HEK293 (cell line): ENCODE results near the gene ADAMTS12.

ENCODE experiments used
- CTCF ChIA-PET: fragments of 350-600 bp; formaldehyde crosslinking; extraction: SDS; loops from one replicate; lab custom pipeline; 2021; ENCODE audit warnings: antibody characterized with exemption; lab: Yijun Ruan, JAX
- POLR2A ChIA-PET: fragments of 300-600 bp; formaldehyde crosslinking; extraction: SDS; loops from one replicate; lab custom pipeline; 2020; ENCODE audit warnings: antibody characterized with exemption, inconsistent platforms; lab: Yijun Ruan, JAX
- H3K27ac ChIP-seq: fragments of 200-500 bp; sonication (Bioruptor generic); 2 replicates; pipeline ENCODE4 v1.5.1; 2014; ENCODE audit warnings: low read depth, low read length, control low read depth, inconsistent platforms; ENCODE audit errors: extremely low read depth
- H3K36me3 ChIP-seq, 2 experiments: fragments of 200-500 bp in 1 of 2; sonication (Bioruptor generic) in 1 of 2; 1 replicate in 1 of 2; 2 replicates in 1 of 2; pipeline ENCODE4 v1.5.1; 2014 to 2017; ENCODE audit warnings: inconsistent platforms in 2 of 2, low read length in 2 of 2; ENCODE audit not compliant: control insufficient read depth in 2 of 2, insufficient read depth in 1 of 2
- H3K4me1 ChIP-seq: fragments of 200-500 bp; sonication (Bioruptor generic); 2 replicates; pipeline ENCODE4 v1.5.1; 2014; ENCODE audit warnings: mild to moderate bottlenecking, low read length, inconsistent platforms; ENCODE audit not compliant: control insufficient read depth, insufficient read depth
- H3K4me3 ChIP-seq: 2 replicates; pipeline ENCODE4 v1.5.1; 2011; ENCODE audit warnings: low read depth, mild to moderate bottlenecking, control low read depth, low read length, moderate library complexity
- H3K9me3 ChIP-seq: fragments of 200-500 bp; sonication (Bioruptor generic); 2 replicates; pipeline ENCODE4 v1.5.1; 2014; ENCODE audit warnings: low read depth, low read length, inconsistent platforms; ENCODE audit not compliant: control insufficient read depth, insufficient read depth
- GFI1B ChIP-seq: fragments of 450-650 bp; formaldehyde crosslinking; IDR thresholded peaks from 2 replicates; pipeline ENCODE4 v1.5.1; 2016; ENCODE audit warnings: missing biosample characterization, missing genetic modification characterization
- KLF1 ChIP-seq: fragments of 450-650 bp; formaldehyde crosslinking; IDR thresholded peaks from 2 replicates; pipeline ENCODE4 v1.5.1; 2016; ENCODE audit warnings: missing biosample characterization, missing genetic modification characterization
- KLF7 ChIP-seq: fragments of 450-650 bp; formaldehyde crosslinking; IDR thresholded peaks from 2 replicates; pipeline ENCODE4 v1.5.1; 2016; ENCODE audit warnings: missing biosample characterization, missing genetic modification characterization, borderline replicate concordance
- SP7 ChIP-seq: fragments of 450-650 bp; formaldehyde crosslinking; IDR thresholded peaks from 2 replicates; pipeline ENCODE4 v1.5.1; 2016; ENCODE audit warnings: missing biosample characterization, missing genetic modification characterization
- ZNF121 ChIP-seq: fragments of 450-650 bp; formaldehyde crosslinking; IDR thresholded peaks from 2 replicates; pipeline ENCODE4 v1.5.1; 2016; ENCODE audit warnings: missing biosample characterization, missing genetic modification characterization
- ZNF146 ChIP-seq: fragments of 450-650 bp; formaldehyde crosslinking; IDR thresholded peaks from 2 replicates; pipeline ENCODE4 v1.5.1; 2016; ENCODE audit warnings: missing biosample characterization, missing genetic modification characterization
- ZNF324 ChIP-seq: fragments of 450-650 bp; formaldehyde crosslinking; IDR thresholded peaks from 2 replicates; pipeline ENCODE4 v1.5.1; 2016; ENCODE audit warnings: missing biosample characterization, missing genetic modification characterization
- ZNF341 ChIP-seq: fragments of 450-650 bp; formaldehyde crosslinking; IDR thresholded peaks from 2 replicates; pipeline ENCODE4; 2016; ENCODE audit warnings: low read depth, missing biosample characterization, missing genetic modification characterization
- ZNF544 ChIP-seq: fragments of 450-650 bp; formaldehyde crosslinking; IDR thresholded peaks from 2 replicates; pipeline ENCODE4 v1.5.0; 2017; ENCODE audit warnings: missing biosample characterization, missing genetic modification characterization
- ZNF549 ChIP-seq: fragments of 450-650 bp; IDR thresholded peaks from 2 replicates; pipeline ENCODE4 v1.5.1; 2018; ENCODE audit warnings: missing biosample characterization, missing genetic modification characterization, mild to moderate bottlenecking, inconsistent platforms, moderate library complexity
- ZNF701 ChIP-seq: fragments of 450-650 bp; formaldehyde crosslinking; IDR thresholded peaks from 2 replicates; pipeline ENCODE4 v1.5.1; 2016; ENCODE audit warnings: missing biosample characterization, missing genetic modification characterization
- ZNF768 ChIP-seq: fragments of 450-650 bp; formaldehyde crosslinking; IDR thresholded peaks from 2 replicates; pipeline ENCODE4 v1.5.1; 2018; ENCODE audit warnings: missing biosample characterization, mild to moderate bottlenecking, missing genetic modification characterization
- TF ChIP-seq, protein P1 (sequence below): fragments of 450-650 bp; formaldehyde crosslinking; IDR thresholded peaks from 2 replicates; pipeline ENCODE4 v1.5.1; 2016; ENCODE audit warnings: missing biosample characterization, missing genetic modification characterization, borderline replicate concordance
- TF ChIP-seq, protein P2 (sequence below): fragments of 450-650 bp; formaldehyde crosslinking; IDR thresholded peaks from 2 replicates; pipeline ENCODE4 v1.5.1; 2016; ENCODE audit warnings: missing biosample characterization, missing genetic modification characterization, low read depth
- TF ChIP-seq, protein P3 (sequence below): fragments of 450-650 bp; formaldehyde crosslinking; IDR thresholded peaks from 2 replicates; pipeline ENCODE4 v1.5.1; 2016; ENCODE audit warnings: missing biosample characterization, missing genetic modification characterization
- TF ChIP-seq, protein P4 (sequence below): fragments of 450-650 bp; formaldehyde crosslinking; IDR thresholded peaks from 2 replicates; pipeline ENCODE4 v1.5.1; 2016; ENCODE audit warnings: missing biosample characterization, missing genetic modification characterization
- TF ChIP-seq, protein P5 (sequence below): fragments of 450-650 bp; formaldehyde crosslinking; IDR thresholded peaks from 2 replicates; pipeline ENCODE4 v1.5.1; 2017; ENCODE audit warnings: missing biosample characterization, missing genetic modification characterization
- TF ChIP-seq, protein P6 (sequence below): fragments of 450-650 bp; formaldehyde crosslinking; IDR thresholded peaks from 2 replicates; pipeline ENCODE4 v1.5.1; 2016; ENCODE audit warnings: missing biosample characterization, missing genetic modification characterization
- TF ChIP-seq, protein P7 (sequence below): fragments of 450-650 bp; formaldehyde crosslinking; conservative IDR thresholded peaks from 2 replicates; pipeline ENCODE4 v1.5.1; 2016; ENCODE audit warnings: low read depth, missing biosample characterization, missing genetic modification characterization

ADAMTS12 gene

DNA sequence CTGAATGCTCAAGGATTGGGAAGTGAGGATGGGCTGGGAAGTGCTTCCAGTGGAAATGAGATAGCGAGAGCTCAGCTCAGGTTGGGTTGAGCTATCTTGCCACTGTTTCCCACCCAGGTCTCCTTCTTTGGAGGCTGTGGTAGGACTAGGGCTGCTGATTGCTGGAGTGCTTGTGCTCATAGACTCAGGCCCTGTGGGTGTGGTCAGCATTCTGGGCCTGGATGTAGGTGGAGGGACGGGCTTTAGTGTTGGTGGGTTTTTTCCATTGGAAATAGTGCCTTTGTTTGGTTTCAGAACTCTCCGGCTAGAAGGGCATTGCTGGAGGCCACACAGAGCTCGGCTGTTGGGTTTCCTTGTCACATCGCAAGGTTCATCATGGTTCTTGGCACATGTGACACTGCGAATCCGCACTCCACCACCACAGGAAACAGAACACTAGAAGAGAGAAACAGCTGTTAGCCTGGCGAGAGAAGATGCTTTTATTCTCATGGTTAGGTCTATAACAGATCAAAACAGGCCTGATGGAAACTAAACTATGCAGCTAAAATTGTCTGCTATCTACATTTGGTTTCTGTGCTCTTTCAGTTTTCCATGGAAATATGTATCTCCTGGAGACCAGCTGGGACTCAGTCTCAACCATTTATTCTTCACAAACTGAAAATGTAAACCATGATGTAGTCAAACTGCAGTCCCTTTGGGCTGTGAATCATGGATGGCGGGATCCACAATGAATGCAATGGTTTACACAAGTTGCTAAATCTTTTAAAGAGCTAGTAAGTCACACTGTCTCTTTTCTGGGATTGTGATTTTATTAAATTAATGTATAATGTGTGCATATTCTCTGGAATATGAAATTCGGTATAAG is 314.8 kb downstream of the ADAMTS12 start (continued):
- TF ChIP-seq, protein P1, sequence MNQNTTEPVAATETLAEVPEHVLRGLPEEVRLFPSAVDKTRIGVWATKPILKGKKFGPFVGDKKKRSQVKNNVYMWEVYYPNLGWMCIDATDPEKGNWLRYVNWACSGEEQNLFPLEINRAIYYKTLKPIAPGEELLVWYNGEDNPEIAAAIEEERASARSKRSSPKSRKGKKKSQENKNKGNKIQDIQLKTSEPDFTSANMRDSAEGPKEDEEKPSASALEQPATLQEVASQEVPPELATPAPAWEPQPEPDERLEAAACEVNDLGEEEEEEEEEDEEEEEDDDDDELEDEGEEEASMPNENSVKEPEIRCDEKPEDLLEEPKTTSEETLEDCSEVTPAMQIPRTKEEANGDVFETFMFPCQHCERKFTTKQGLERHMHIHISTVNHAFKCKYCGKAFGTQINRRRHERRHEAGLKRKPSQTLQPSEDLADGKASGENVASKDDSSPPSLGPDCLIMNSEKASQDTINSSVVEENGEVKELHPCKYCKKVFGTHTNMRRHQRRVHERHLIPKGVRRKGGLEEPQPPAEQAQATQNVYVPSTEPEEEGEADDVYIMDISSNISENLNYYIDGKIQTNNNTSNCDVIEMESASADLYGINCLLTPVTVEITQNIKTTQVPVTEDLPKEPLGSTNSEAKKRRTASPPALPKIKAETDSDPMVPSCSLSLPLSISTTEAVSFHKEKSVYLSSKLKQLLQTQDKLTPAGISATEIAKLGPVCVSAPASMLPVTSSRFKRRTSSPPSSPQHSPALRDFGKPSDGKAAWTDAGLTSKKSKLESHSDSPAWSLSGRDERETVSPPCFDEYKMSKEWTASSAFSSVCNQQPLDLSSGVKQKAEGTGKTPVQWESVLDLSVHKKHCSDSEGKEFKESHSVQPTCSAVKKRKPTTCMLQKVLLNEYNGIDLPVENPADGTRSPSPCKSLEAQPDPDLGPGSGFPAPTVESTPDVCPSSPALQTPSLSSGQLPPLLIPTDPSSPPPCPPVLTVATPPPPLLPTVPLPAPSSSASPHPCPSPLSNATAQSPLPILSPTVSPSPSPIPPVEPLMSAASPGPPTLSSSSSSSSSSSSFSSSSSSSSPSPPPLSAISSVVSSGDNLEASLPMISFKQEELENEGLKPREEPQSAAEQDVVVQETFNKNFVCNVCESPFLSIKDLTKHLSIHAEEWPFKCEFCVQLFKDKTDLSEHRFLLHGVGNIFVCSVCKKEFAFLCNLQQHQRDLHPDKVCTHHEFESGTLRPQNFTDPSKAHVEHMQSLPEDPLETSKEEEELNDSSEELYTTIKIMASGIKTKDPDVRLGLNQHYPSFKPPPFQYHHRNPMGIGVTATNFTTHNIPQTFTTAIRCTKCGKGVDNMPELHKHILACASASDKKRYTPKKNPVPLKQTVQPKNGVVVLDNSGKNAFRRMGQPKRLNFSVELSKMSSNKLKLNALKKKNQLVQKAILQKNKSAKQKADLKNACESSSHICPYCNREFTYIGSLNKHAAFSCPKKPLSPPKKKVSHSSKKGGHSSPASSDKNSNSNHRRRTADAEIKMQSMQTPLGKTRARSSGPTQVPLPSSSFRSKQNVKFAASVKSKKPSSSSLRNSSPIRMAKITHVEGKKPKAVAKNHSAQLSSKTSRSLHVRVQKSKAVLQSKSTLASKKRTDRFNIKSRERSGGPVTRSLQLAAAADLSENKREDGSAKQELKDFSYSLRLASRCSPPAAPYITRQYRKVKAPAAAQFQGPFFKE (tag by site-specific recombination) = no peak
- TF ChIP-seq, protein P2, sequence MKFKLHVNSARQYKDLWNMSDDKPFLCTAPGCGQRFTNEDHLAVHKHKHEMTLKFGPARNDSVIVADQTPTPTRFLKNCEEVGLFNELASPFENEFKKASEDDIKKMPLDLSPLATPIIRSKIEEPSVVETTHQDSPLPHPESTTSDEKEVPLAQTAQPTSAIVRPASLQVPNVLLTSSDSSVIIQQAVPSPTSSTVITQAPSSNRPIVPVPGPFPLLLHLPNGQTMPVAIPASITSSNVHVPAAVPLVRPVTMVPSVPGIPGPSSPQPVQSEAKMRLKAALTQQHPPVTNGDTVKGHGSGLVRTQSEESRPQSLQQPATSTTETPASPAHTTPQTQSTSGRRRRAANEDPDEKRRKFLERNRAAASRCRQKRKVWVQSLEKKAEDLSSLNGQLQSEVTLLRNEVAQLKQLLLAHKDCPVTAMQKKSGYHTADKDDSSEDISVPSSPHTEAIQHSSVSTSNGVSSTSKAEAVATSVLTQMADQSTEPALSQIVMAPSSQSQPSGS (tag by site-specific recombination) = no peak
- TF ChIP-seq KLF1 (tag by site-specific recombination) (no peak), ZNF544 (no peak)
- TF ChIP-seq, protein P3, sequence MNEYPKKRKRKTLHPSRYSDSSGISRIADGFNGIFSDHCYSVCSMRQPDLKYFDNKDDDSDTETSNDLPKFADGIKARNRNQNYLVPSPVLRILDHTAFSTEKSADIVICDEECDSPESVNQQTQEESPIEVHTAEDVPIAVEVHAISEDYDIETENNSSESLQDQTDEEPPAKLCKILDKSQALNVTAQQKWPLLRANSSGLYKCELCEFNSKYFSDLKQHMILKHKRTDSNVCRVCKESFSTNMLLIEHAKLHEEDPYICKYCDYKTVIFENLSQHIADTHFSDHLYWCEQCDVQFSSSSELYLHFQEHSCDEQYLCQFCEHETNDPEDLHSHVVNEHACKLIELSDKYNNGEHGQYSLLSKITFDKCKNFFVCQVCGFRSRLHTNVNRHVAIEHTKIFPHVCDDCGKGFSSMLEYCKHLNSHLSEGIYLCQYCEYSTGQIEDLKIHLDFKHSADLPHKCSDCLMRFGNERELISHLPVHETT = no peak

DNA sequence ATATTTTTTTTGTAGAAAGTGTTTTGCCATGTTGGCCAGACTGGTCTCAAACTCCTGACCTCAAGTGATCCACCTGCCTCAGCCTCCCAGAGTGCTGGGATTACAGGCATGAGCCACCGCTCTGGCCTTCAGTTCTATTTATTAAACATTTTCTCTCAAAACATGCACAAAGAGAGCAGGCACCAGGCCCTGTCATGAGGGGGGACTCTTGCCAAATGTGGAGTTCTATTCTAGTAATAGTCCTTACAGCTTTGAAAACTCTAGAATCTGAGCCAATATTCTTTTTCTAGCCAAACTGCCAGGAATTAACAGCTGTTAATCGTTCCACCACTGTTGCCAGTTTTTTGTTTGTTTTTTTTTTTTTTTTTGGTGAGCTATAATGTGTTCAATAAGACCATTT is 326.5 kb downstream of the ADAMTS12 start:
- H3K36me3 ChIP-seq = no peaks in the 10 kb centered on the region
- CTCF ChIA-PET = no interaction called here
- no peaks in the 10 kb centered on the region for H3K9me3 ChIP-seq
- H3K4me3 ChIP-seq = no peak overlapping the region
- H3K27ac ChIP-seq = no peak overlapping the region
- POLR2A ChIA-PET = no interaction called here
- no peaks in the 10 kb centered on the region for H3K4me1 ChIP-seq
- TF ChIP-seq ZNF324 (tag by site-specific recombination) = no peak
- TF ChIP-seq ZNF549 = no peak
- TF ChIP-seq ZNF341 = no peak
- TF ChIP-seq GFI1B (tag by site-specific recombination) = no peak
- no peak for TF ChIP-seq ZNF701 (tag by site-specific recombination)
- no peak for TF ChIP-seq ZNF146 (tag by site-specific recombination)
- TF ChIP-seq, protein P4, sequence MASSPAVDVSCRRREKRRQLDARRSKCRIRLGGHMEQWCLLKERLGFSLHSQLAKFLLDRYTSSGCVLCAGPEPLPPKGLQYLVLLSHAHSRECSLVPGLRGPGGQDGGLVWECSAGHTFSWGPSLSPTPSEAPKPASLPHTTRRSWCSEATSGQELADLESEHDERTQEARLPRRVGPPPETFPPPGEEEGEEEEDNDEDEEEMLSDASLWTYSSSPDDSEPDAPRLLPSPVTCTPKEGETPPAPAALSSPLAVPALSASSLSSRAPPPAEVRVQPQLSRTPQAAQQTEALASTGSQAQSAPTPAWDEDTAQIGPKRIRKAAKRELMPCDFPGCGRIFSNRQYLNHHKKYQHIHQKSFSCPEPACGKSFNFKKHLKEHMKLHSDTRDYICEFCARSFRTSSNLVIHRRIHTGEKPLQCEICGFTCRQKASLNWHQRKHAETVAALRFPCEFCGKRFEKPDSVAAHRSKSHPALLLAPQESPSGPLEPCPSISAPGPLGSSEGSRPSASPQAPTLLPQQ (tag by site-specific recombination) = no peak
- TF ChIP-seq, protein P5, sequence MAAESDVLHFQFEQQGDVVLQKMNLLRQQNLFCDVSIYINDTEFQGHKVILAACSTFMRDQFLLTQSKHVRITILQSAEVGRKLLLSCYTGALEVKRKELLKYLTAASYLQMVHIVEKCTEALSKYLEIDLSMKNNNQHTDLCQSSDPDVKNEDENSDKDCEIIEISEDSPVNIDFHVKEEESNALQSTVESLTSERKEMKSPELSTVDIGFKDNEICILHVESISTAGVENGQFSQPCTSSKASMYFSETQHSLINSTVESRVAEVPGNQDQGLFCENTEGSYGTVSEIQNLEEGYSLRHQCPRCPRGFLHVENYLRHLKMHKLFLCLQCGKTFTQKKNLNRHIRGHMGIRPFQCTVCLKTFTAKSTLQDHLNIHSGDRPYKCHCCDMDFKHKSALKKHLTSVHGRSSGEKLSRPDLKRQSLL (tag by site-specific recombination) = no peak
- no peak for TF ChIP-seq SP7 (tag by site-specific recombination)
- TF ChIP-seq ZNF768 (tag by site-specific recombination) = no peak
- no peak for TF ChIP-seq KLF7
- TF ChIP-seq, protein P6, sequence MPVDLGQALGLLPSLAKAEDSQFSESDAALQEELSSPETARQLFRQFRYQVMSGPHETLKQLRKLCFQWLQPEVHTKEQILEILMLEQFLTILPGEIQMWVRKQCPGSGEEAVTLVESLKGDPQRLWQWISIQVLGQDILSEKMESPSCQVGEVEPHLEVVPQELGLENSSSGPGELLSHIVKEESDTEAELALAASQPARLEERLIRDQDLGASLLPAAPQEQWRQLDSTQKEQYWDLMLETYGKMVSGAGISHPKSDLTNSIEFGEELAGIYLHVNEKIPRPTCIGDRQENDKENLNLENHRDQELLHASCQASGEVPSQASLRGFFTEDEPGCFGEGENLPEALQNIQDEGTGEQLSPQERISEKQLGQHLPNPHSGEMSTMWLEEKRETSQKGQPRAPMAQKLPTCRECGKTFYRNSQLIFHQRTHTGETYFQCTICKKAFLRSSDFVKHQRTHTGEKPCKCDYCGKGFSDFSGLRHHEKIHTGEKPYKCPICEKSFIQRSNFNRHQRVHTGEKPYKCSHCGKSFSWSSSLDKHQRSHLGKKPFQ (tag by site-specific recombination) = no peak
- no peak for TF ChIP-seq ZNF121 (tag by site-specific recombination)
- TF ChIP-seq, protein P7, sequence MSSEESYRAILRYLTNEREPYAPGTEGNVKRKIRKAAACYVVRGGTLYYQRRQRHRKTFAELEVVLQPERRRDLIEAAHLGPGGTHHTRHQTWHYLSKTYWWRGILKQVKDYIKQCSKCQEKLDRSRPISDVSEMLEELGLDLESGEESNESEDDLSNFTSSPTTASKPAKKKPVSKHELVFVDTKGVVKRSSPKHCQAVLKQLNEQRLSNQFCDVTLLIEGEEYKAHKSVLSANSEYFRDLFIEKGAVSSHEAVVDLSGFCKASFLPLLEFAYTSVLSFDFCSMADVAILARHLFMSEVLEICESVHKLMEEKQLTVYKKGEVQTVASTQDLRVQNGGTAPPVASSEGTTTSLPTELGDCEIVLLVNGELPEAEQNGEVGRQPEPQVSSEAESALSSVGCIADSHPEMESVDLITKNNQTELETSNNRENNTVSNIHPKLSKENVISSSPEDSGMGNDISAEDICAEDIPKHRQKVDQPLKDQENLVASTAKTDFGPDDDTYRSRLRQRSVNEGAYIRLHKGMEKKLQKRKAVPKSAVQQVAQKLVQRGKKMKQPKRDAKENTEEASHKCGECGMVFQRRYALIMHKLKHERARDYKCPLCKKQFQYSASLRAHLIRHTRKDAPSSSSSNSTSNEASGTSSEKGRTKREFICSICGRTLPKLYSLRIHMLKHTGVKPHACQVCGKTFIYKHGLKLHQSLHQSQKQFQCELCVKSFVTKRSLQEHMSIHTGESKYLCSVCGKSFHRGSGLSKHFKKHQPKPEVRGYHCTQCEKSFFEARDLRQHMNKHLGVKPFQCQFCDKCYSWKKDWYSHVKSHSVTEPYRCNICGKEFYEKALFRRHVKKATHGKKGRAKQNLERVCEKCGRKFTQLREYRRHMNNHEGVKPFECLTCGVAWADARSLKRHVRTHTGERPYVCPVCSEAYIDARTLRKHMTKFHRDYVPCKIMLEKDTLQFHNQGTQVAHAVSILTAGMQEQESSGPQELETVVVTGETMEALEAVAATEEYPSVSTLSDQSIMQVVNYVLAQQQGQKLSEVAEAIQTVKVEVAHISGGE (tag by site-specific recombination) = no peak
